Smooth muscle cell (in vitro differentiated cells): ENCODE measurements around the gene C6. TPM values are rescaled to one million over a fixed set of nuclear protein-coding genes. Genes with fewer than 3 reads are reported as not detected.
"Not testable (repeated sequence)": the region's sequence is repeated elsewhere in the genome, so short reads cannot be mapped to it uniquely, and the experiment has no call there.

ENCODE experiments used
- DNase-seq: peaks from one replicate; lab custom pipeline; 2025; ENCODE audit not compliant: unreplicated experiment; lab: John Stamatoyannopoulos, UW
- H2AFZ ChIP-seq: fragments of 200-600 bp; sonication (generic); 2 replicates; pipeline ENCODE4 v1.6.0; 2016; ENCODE audit warnings: antibody characterized with exemption, low read depth, mild to moderate bottlenecking
- H3F3A ChIP-seq: fragments of 200-600 bp; sonication (generic); 2 replicates; pipeline ENCODE4 v1.6.0; 2017; ENCODE audit warnings: antibody characterized with exemption, low read depth
- H3K27ac ChIP-seq: fragments of 200-600 bp; sonication (generic); 2 replicates; pipeline ENCODE4 v1.5.1; 2016; ENCODE audit warnings: low read depth, mild to moderate bottlenecking
- H3K27me3 ChIP-seq: fragments of 200-600 bp; sonication (generic); 2 replicates; pipeline ENCODE4 v1.6.1; 2016; ENCODE audit warnings: low read depth, mild to moderate bottlenecking
- H3K36me3 ChIP-seq: fragments of 200-600 bp; sonication (generic); 2 replicates; pipeline ENCODE4 v1.5.1; 2016; ENCODE audit warnings: low read depth
- H3K4me1 ChIP-seq: fragments of 200-600 bp; sonication (generic); 2 replicates; pipeline ENCODE4 v1.5.1; 2016; ENCODE audit warnings: low read depth
- H3K4me2 ChIP-seq: fragments of 200-600 bp; sonication (generic); 2 replicates; pipeline ENCODE4 v1.6.0; 2016; ENCODE audit warnings: mild to moderate bottlenecking
- H3K4me3 ChIP-seq: fragments of 200-600 bp; sonication (generic); 2 replicates; pipeline ENCODE4 v1.5.1; 2016; ENCODE audit warnings: mild to moderate bottlenecking
- H3K79me2 ChIP-seq: fragments of 200-600 bp; sonication (generic); 2 replicates; pipeline ENCODE4 v1.6.0; 2016; ENCODE audit warnings: low read depth, mild to moderate bottlenecking
- H3K9ac ChIP-seq: fragments of 200-600 bp; sonication (generic); 2 replicates; pipeline ENCODE4 v1.6.0; 2016; ENCODE audit warnings: low read depth
- H3K9me3 ChIP-seq: fragments of 200-600 bp; sonication (generic); replicated peaks from 2 replicates; pipeline ENCODE4 v1.5.1; 2016; ENCODE audit warnings: low read depth
- H4K20me1 ChIP-seq: fragments of 200-600 bp; sonication (generic); 2 replicates; pipeline ENCODE4 v1.6.0; 2016; ENCODE audit warnings: low read depth
- WGBS: methylation state at CpG from one replicate; pipeline ENCODE4 v1.1.7; 2016; ENCODE audit warnings: low lambda C conversion rate; 5-methylcytosine and 5-hydroxymethylcytosine counted together
- polyA plus RNA-seq: library from polyadenylated mRNA; unstranded; fragments of >200 nt; fragmentation: Nextera tagmentation; extraction: Ambion mirVana; gene quantifications from 2 replicates; pipeline ENCODE4 v1.2.1, GENCODE V29; 2016
- total RNA-seq: library from RNA; depleted of rRNA; stranded (reverse); fragments of >200 nt; gene quantifications from 2 replicates; pipeline ENCODE4 v1.2.3, GENCODE V29; 2014
- TF ChIP-seq, protein P1 (sequence below): fragments of 200-600 bp; sonication (generic); IDR thresholded peaks from 2 replicates; pipeline ENCODE4 v1.5.1; 2017; ENCODE audit warnings: borderline replicate concordance, mild to moderate bottlenecking, antibody characterized with exemption; ENCODE audit not compliant: insufficient read depth, poor library complexity, severe bottlenecking

The C6 gene
- total and polyA plus RNA-seq, 2 experiments from 2014 or later = not detected

DNA sequence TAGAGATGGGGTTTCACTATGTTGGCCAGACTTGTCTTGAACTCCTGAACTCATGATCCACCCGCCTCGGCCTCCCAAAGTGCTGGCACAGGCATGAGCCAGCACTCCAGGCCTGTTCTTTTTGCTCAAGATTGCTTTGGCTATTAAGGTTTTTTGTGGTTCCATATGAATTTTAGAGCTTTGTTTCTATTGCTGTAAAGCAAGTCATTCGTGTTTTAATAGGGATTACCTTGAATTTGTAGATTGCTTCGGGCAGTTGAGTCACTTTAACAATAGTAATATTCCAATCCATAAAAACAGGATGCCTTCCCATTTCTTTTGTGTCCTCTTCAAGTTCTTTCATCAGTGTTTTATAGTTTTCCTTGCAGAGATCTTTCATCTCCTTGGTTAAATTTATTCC, 22.1 kb downstream of the C6 start:
- TF ChIP-seq, protein P1, sequence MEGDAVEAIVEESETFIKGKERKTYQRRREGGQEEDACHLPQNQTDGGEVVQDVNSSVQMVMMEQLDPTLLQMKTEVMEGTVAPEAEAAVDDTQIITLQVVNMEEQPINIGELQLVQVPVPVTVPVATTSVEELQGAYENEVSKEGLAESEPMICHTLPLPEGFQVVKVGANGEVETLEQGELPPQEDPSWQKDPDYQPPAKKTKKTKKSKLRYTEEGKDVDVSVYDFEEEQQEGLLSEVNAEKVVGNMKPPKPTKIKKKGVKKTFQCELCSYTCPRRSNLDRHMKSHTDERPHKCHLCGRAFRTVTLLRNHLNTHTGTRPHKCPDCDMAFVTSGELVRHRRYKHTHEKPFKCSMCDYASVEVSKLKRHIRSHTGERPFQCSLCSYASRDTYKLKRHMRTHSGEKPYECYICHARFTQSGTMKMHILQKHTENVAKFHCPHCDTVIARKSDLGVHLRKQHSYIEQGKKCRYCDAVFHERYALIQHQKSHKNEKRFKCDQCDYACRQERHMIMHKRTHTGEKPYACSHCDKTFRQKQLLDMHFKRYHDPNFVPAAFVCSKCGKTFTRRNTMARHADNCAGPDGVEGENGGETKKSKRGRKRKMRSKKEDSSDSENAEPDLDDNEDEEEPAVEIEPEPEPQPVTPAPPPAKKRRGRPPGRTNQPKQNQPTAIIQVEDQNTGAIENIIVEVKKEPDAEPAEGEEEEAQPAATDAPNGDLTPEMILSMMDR = no peak
- H3K9ac ChIP-seq = no peak overlapping the region
- no peaks in the 10 kb centered on the region for H3K79me2 ChIP-seq
- H3K4me1 ChIP-seq = no peaks in the 10 kb centered on the region
- no peak overlapping the region for H3K4me2 ChIP-seq
- H3K36me3 ChIP-seq = no peaks in the 10 kb centered on the region
- WGBS = 75% methylated on average over 4 of the region's 4 CpGs
- H3K4me3 ChIP-seq = no peak overlapping the region
- H3F3A ChIP-seq = no peaks in the 10 kb centered on the region
- no peaks in the 10 kb centered on the region for H3K27me3 ChIP-seq
- no peaks in the 10 kb centered on the region for H3K9me3 ChIP-seq
- H3K27ac ChIP-seq = no peak overlapping the region
- no peak for DNase-seq
- H4K20me1 ChIP-seq = no peaks in the 10 kb centered on the region
- H2AFZ ChIP-seq = no peak overlapping the region

DNA sequence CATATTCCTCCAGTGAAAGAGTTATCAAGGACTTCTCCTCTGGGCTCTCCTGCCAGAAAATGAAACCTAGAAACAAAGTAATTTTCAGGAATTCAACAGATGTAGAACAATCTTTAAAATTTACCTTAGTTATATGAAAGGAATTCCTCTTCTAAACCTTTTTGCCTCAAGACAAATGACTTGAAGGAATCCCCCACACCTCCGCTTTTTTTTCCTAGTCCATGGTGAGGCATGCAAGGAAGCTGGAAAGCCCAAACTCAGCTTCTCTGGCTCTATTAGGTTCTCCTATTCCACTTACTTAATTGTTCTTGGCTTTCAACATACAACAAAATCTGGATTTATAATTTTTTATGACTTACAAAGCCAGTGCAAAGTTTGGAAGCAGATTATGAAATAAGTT, 27.2 kb downstream of the C6 start:
- no peaks in the 10 kb centered on the region for H3K9me3 ChIP-seq
- H3K27ac ChIP-seq = no peak overlapping the region
- H4K20me1 ChIP-seq = no peaks in the 10 kb centered on the region
- no peaks in the 10 kb centered on the region for H3K36me3 ChIP-seq
- no peak overlapping the region for H3K4me2 ChIP-seq
- H2AFZ ChIP-seq = no peak overlapping the region
- H3K4me3 ChIP-seq = no peak overlapping the region
- H3K79me2 ChIP-seq = no peaks in the 10 kb centered on the region
- DNase-seq = no peak
- H3F3A ChIP-seq = no peaks in the 10 kb centered on the region
- no peak overlapping the region for H3K9ac ChIP-seq
- TF ChIP-seq, protein P1 = no peak
- WGBS = 89% methylated on average over 1 of the region's 1 CpG
- no peaks in the 10 kb centered on the region for H3K4me1 ChIP-seq
- H3K27me3 ChIP-seq = no peaks in the 10 kb centered on the region

DNA sequence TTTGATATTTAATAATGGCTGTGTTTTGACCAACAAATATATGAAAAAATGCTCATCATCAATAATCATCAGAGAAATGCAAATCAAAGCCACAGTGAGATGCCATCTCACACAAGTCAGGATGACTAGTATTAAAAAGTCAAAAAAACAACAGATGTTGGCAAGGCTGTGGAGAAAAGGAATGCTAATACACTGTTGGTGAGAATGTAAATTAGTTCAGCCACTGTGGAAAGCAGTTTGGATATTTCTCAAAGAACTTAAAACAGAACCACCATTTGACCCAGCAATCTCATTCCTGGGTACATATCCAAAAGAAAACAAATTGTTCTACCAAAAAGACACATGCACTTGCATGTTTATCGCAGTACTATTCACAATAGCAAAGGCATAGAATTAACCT, 30.0 kb downstream of the C6 start:
- not testable (repeated sequence) for H3K4me2 ChIP-seq, DNase-seq, H3K79me2 ChIP-seq, H3K9ac ChIP-seq, H3K4me1 ChIP-seq, H3K9me3 ChIP-seq, H4K20me1 ChIP-seq, H3K27me3 ChIP-seq, H3K27ac ChIP-seq, H3K36me3 ChIP-seq, H3K4me3 ChIP-seq, H3F3A ChIP-seq, H2AFZ ChIP-seq
- 100% methylated on average over 1 of the region's 1 CpG for WGBS

DNA sequence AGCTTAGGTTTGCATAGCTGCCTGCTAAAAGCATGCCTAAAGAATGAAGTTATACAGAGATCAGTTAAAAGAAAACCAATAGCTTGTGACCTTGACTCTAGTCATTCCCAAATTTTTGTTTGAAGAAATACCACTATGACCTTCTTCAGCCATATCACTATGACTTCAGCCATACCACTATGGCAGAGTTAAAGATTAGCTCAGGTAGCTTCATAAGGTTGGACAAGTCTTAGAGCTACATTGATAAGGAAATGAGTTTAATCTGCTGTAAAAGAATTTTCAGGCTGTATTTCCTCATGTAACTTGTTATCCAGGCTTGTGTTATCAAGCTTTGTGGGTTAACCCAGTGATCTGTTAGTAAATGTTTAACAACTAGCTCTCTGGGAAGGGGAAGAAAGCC, 30.7 kb downstream of the C6 start:
- H3K4me1 ChIP-seq = no peaks in the 10 kb centered on the region
- H3K9ac ChIP-seq = no peak overlapping the region
- DNase-seq = no peak
- no peak overlapping the region for H3K4me3 ChIP-seq
- H3K27ac ChIP-seq = no peak overlapping the region
- no peak overlapping the region for H2AFZ ChIP-seq
- no peaks in the 10 kb centered on the region for H3K79me2 ChIP-seq
- H3K9me3 ChIP-seq = no peaks in the 10 kb centered on the region
- H3K27me3 ChIP-seq = no peaks in the 10 kb centered on the region
- H4K20me1 ChIP-seq = no peaks in the 10 kb centered on the region
- H3K4me2 ChIP-seq = no peak overlapping the region
- TF ChIP-seq, protein P1 = no peak
- H3F3A ChIP-seq = no peaks in the 10 kb centered on the region
- no peaks in the 10 kb centered on the region for H3K36me3 ChIP-seq
